Cardiac muscle cell (in vitro differentiated cells and primary cell): Measurements from ENCODE around the gene ATAD5. TPM values are rescaled to one million over a fixed set of nuclear protein-coding genes. Genes with fewer than 3 reads are reported as not detected.
"Not testable (repeated sequence)": the region's sequence is repeated elsewhere in the genome, so short reads cannot be mapped to it uniquely, and the experiment has no call there.

Experiments
- DNase-seq, 2 donors: peaks; one replicate each; pipeline versions ENCODE4 v3.0.0 to v3.0.0-alpha.2; 2010 to 2017; ENCODE audit warnings: low read depth in 1 of 2, low spot score in 1 of 2
- H3K27ac ChIP-seq: fragments of 200-600 bp; sonication (generic); 2 replicates; pipeline ENCODE4 v1.5.1; 2016
- H3K27me3 ChIP-seq: fragments of 200-600 bp; sonication (generic); 2 replicates; pipeline ENCODE4 v1.6.0; 2016; ENCODE audit warnings: control low read depth
- H3K36me3 ChIP-seq: fragments of 200-600 bp; sonication (generic); 2 replicates; pipeline ENCODE4 v1.5.1; 2016; ENCODE audit warnings: control low read depth
- H3K4me1 ChIP-seq: fragments of 200-600 bp; sonication (generic); 2 replicates; pipeline ENCODE4 v1.8.1; 2017; ENCODE audit warnings: low read depth, mild to moderate bottlenecking, mixed run types
- H3K4me3 ChIP-seq: fragments of 200-600 bp; sonication (generic); 2 replicates; pipeline ENCODE4 v1.5.1; 2016; ENCODE audit warnings: mild to moderate bottlenecking
- H3K9me3 ChIP-seq: fragments of 200-600 bp; sonication (generic); 2 replicates; pipeline ENCODE4 v1.5.1; 2017; ENCODE audit warnings: low read depth, mild to moderate bottlenecking, control low read depth
- CTCF ChIP-seq: IDR thresholded peaks from 2 replicates; pipeline ENCODE4 v1.5.1; 2012; ENCODE audit warnings: low read depth, mild to moderate bottlenecking, low read length
- polyA plus RNA-seq: library from polyadenylated mRNA; unstranded; fragments of >200 nt; fragmentation: Nextera tagmentation; extraction: Ambion mirVana; gene quantifications from 2 replicates; pipeline ENCODE4 v1.2.1, GENCODE V29; 2016
- total RNA-seq: library from RNA; depleted of rRNA; stranded (reverse); fragments of >200 nt; gene quantifications from 2 replicates; pipeline ENCODE4 v1.2.3, GENCODE V29; 2016

The ATAD5 gene
- total and polyA plus RNA-seq, 2 experiments from 2014 or later: 4.1 to 6.3 TPM

GRCh38 chr17:30808785-30809286 lies 22.9 kb upstream of the ATAD5 start:
- Histone ChIP-seq H3K4me3 (no peak overlapping the region), H3K9me3 (no peaks in the 10 kb centered on the region), H3K27me3 (no peaks in the 10 kb centered on the region), H3K27ac (peak overlapping the region; percentile 32), H3K36me3 (peaks cover 3% of the 10 kb centered on the region), H3K4me1 (no peaks in the 10 kb centered on the region)
- no peak for TF ChIP-seq CTCF
- no peak for DNase-seq

- H3K4me1 ChIP-seq: no peaks in the 10 kb centered on the region
- no peak for DNase-seq
- H3K9me3 ChIP-seq: no peaks in the 10 kb centered on the region
- no peak for TF ChIP-seq CTCF
- H3K27me3 ChIP-seq: no peaks in the 10 kb centered on the region
- H3K27ac ChIP-seq: no peak overlapping the region
- H3K36me3 ChIP-seq: no peaks in the 10 kb centered on the region
- no peak overlapping the region for H3K4me3 ChIP-seq
Measured at GRCh38 chr17:30809867-30810266, 21.9 kb upstream of the ATAD5 start.

GRCh38 chr17:30812218-30813177 lies 19.3 kb upstream of the ATAD5 start:
- no peaks in the 10 kb centered on the region for H3K36me3 ChIP-seq
- H3K27ac ChIP-seq: peak overlapping the region; percentile 57
- no peak overlapping the region for H3K4me3 ChIP-seq
- H3K4me1 ChIP-seq: no peaks in the 10 kb centered on the region
- H3K27me3 ChIP-seq: no peaks in the 10 kb centered on the region
- no peaks in the 10 kb centered on the region for H3K9me3 ChIP-seq
- peak in 1 of 2 donors; percentile 39 for DNase-seq
- TF ChIP-seq CTCF: no peak

GRCh38 chr17:30814236-30814635 lies 17.5 kb upstream of the ATAD5 start:
- not testable (repeated sequence) for H3K27ac ChIP-seq, H3K27me3 ChIP-seq, DNase-seq, H3K4me1 ChIP-seq, H3K4me3 ChIP-seq, H3K36me3 ChIP-seq, H3K9me3 ChIP-seq

- H3K36me3 ChIP-seq, H3K4me1 ChIP-seq, H3K27ac ChIP-seq, H3K27me3 ChIP-seq, H3K9me3 ChIP-seq, H3K4me3 ChIP-seq: not testable (repeated sequence)
- peak in 1 of 2 donors; percentile 72 for DNase-seq
Measured at GRCh38 chr17:30814860-30815259, 16.9 kb upstream of the ATAD5 start.

GRCh38 chr17:30816165-30816564 lies 15.6 kb upstream of the ATAD5 start:
- no peaks in the 10 kb centered on the region for H3K36me3 ChIP-seq
- H3K27me3 ChIP-seq: no peaks in the 10 kb centered on the region
- H3K27ac ChIP-seq: no peak overlapping the region
- H3K4me3 ChIP-seq: no peak overlapping the region
- no peaks in the 10 kb centered on the region for H3K4me1 ChIP-seq
- no peaks in the 10 kb centered on the region for H3K9me3 ChIP-seq
- DNase-seq: no peak
- TF ChIP-seq CTCF: no peak
